HAP-1 (cell line): ENCODE data around the gene PHF12.

Experiments
- DNase-seq, 2 experiments: peaks; one replicate each; pipeline ENCODE4 v3.0.0-alpha.2; 2016 to 2020; ENCODE audit warnings: low spot score in 2 of 2
- H3K27me3 ChIP-seq: fragments of 250-450 bp; sonication (Bioruptor Pico); 2 replicates; pipeline ENCODE4 v1.5.1; 2020; ENCODE audit warnings: low read depth, mild to moderate bottlenecking, moderate library complexity
- H3K36me3 ChIP-seq: fragments of 250-450 bp; sonication (Bioruptor Pico); replicated peaks from 2 replicates; pipeline ENCODE4 v1.5.1; 2020; ENCODE audit warnings: mild to moderate bottlenecking
- H3K4me1 ChIP-seq: fragments of 250-450 bp; sonication (Bioruptor Pico); 2 replicates; pipeline ENCODE4 v1.5.1; 2020; ENCODE audit warnings: mild to moderate bottlenecking
- H3K4me3 ChIP-seq: fragments of 250-450 bp; sonication (Bioruptor Pico); 2 replicates; pipeline ENCODE4 v1.5.1; 2020; ENCODE audit warnings: mild to moderate bottlenecking, moderate library complexity
- H3K9me3 ChIP-seq: fragments of 250-450 bp; sonication (Bioruptor Pico); 2 replicates; pipeline ENCODE4 v1.5.1; 2020; ENCODE audit warnings: mild to moderate bottlenecking, moderate library complexity
- in situ Hi-C: fragments of 300-500 bp; cut with MboI; formaldehyde crosslinking; loops from 3 replicates; pipeline ENCODE4 v1.14.3; 2020; ENCODE audit warnings: low sequenced_read_pairs, inconsistent platforms, mixed read lengths

The PHF12 gene

DNA sequence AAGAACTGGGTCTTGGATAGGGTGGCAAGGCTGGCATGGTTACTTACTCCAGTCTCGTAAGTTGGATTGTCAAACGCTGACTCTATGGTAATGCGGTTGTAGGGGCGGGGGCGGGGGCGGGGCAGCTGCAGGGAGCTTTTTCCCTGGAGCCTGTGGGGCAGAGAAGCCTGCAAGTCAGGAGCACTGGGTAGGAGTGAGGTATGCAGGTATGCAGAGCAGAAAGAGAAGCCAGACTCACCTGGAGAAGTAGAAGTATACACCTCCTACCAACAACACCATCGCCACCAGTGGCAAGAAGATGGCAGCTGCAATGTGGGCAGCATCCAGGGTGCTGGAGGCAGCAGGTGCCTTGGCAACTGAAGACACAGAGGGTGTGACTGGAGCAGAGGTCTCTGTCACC lies 4.8 kb upstream of the PHF12 start:
- no peaks in the 10 kb centered on the region for H3K36me3 ChIP-seq
- no peak overlapping the region for H3K4me3 ChIP-seq
- no peak for DNase-seq
- in situ Hi-C loops: no loop called here
- H3K4me1 ChIP-seq: peaks cover 4% of the 10 kb centered on the region
- no peaks in the 10 kb centered on the region for H3K27me3 ChIP-seq
- no peaks in the 10 kb centered on the region for H3K9me3 ChIP-seq

DNA sequence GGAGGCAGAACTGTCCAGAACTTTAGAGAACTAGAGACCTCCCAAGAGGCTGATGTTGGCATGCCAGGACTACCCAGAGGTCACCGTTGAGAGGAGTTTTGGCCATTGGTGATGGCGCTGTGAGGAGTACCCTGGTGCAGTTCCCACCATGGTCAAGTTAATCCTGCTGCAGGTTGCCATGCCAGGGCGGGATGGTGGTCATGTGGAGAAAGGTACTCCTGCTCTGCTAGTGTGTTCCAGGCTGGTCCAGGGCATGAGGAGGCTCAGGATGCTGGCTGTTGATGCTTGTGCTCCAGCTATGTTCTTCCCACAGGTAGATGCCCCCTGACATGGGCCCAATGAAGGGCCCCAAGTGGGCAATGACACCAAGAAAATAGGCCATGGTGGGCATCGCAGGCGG lies 4.1 kb upstream of the PHF12 start:
- H3K4me3 ChIP-seq: no peak overlapping the region
- in situ Hi-C loops: no loop called here
- peaks cover 4% of the 10 kb centered on the region for H3K4me1 ChIP-seq
- no peaks in the 10 kb centered on the region for H3K36me3 ChIP-seq
- no peaks in the 10 kb centered on the region for H3K27me3 ChIP-seq
- H3K9me3 ChIP-seq: no peaks in the 10 kb centered on the region
- no peak for DNase-seq

DNA sequence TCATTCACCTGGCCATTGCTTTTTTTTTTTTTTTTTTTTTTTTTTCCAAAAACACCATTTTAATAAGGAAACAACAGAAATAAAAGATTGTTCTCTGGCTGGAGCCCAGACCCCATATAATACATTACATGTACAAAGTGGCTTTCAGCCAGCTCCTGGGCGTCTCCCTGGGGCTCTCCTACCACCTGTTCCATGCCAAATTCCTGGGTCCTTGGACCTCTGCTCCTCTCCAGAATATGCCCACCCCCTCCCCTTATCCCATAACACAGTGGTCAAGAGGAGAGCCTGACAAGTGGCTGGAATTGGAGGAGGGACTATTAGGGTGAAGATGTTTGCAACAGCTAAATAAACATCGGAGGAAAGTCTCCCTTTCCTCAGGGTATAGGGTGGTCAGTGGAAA lies 3.6 kb upstream of the PHF12 start:
- DNase-seq: no peak
- Histone ChIP-seq H3K9me3 (no peaks in the 10 kb centered on the region), H3K27me3 (no peaks in the 10 kb centered on the region), H3K4me3 (no peak overlapping the region), H3K36me3 (no peaks in the 10 kb centered on the region), H3K4me1 (peaks cover 4% of the 10 kb centered on the region)
- in situ Hi-C loops: no loop called here

DNA sequence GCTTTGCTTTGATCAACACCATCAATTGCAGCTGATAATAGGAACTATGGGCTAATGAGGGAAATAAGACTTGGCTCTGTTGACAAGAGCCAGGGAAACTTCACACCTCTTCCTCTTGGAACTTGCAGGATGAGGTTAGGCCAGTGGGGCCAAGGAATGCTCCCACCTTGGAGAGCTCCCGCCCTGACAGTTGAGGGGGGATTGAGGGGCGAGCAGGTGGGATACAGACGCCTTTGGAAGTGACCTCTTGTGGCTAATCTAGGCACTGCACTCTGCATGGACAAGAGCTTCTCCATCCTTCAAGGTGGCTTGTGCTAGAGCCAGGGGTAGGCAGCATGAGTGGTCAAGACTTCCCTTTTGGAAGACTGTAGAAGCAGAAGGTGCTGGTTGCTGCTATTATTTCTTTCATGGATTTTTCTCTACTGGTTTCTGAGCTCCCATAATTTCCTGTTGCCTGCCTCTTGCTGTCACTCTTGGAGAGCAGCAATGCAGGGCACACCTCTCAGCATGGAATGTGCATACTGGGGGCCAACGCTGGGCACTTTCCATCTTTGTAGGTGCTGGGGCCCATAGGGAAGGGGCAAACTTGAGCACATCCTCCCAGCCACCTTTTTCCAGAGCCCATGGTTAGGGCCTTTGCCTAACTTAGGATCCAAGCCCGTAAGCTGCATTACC lies 2.3 kb upstream of the PHF12 start:
- H3K27me3 ChIP-seq: no peaks in the 10 kb centered on the region
- no peaks in the 10 kb centered on the region for H3K9me3 ChIP-seq
- in situ Hi-C loops: no loop called here
- peak; percentile 35 to 79 for DNase-seq
- H3K4me1 ChIP-seq: peaks cover 4% of the 10 kb centered on the region
- no peak overlapping the region for H3K4me3 ChIP-seq
- H3K36me3 ChIP-seq: peaks cover 3% of the 10 kb centered on the region; the same call in 1 of the 2 replicates

DNA sequence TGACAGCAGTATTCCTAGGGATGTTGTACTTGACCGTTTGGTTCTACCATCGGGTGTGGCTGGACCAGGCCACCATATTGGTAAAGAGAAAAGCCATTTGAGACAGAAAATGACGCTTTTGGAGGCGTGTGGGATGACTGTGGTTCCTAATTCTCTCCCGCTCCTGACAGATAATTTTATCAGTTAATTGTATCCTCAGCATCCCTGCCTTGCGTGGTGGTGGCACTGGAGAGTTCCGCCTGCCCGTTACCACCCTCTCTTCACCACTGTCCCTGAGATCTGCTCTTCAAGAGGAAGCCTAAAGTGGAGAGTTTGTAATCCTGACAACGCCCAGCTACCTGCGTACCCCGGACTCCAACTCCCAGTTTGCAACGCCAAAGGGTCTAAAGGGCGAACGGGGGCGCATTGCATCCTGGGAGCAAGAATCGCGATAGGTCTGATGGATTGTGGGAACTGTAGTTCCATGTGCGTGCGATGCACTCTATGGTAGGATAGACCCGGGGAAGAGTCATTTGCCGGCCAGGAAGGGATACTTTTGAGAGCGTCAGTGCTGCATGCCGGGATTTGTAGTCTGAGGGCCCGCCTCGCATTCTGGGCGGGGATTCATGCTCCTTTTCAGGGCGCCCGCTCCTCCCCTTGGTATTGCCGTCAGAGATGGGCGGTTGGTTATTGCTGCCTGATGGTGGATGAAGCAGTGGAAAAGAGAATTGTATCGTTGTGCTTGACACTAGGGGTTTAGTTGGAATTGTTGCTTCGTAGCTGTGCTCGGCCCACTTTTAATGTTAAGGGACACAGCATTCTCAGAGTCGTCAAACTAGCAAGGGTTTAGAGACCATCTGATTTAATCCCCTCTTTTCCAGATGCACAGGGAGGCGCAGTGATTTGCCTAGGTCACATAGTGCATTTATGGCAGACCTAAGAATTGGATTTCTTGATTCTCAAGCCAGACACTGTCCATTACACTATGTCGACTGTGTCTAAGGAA lies 965 bp upstream of the PHF12 start:
- in situ Hi-C loops: no loop called here
- Histone ChIP-seq H3K27me3 (no peaks in the 10 kb centered on the region), H3K9me3 (no peaks in the 10 kb centered on the region), H3K4me1 (peaks cover 15% of the 10 kb centered on the region), H3K4me3 (peak overlapping the region; percentile 35), H3K36me3 (peaks cover 14% of the 10 kb centered on the region; the same call in 1 of the 2 replicates)
- DNase-seq: peak; percentile 97 to 99

DNA sequence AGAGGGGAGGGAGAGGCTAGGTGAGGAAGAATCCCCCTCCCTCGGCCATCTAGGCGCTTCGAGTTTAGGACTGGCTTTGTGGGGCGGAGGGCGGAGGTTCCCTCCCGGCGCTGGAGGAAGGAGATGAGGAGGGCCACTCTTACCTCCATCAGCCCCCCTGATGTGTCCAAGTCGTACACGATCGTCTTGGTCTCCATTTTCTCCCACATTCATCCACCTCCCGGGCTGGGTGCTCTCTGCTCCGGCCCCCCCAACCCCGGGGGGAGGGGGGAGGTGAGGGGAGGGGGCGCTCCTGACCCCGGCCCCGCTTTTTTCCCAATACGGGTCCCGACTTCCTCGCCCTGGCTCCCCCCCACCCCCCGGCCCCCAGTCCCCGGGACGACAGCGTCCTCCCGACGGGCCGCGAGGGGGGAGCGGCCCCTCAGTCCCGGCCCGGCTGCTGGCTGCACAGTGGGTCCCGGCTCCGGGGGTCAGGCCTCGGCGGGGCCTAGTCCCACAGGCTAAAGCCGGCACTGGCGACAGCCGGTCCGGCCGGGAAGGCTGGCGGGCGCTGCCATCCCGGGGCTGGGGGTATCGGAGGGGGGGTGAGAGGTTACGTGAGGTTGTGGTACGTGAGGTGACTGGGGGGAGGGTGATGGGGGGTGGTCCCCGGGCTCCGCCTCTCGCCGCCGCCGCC lies 428 bp downstream of the PHF12 start:
- peak overlapping the region; percentile 74 for H3K4me3 ChIP-seq
- no peaks in the 10 kb centered on the region for H3K27me3 ChIP-seq
- peaks cover 15% of the 10 kb centered on the region for H3K4me1 ChIP-seq
- no peak for DNase-seq
- H3K9me3 ChIP-seq: no peaks in the 10 kb centered on the region
- peaks cover 17% of the 10 kb centered on the region for H3K36me3 ChIP-seq
- in situ Hi-C loops: no loop called here

DNA sequence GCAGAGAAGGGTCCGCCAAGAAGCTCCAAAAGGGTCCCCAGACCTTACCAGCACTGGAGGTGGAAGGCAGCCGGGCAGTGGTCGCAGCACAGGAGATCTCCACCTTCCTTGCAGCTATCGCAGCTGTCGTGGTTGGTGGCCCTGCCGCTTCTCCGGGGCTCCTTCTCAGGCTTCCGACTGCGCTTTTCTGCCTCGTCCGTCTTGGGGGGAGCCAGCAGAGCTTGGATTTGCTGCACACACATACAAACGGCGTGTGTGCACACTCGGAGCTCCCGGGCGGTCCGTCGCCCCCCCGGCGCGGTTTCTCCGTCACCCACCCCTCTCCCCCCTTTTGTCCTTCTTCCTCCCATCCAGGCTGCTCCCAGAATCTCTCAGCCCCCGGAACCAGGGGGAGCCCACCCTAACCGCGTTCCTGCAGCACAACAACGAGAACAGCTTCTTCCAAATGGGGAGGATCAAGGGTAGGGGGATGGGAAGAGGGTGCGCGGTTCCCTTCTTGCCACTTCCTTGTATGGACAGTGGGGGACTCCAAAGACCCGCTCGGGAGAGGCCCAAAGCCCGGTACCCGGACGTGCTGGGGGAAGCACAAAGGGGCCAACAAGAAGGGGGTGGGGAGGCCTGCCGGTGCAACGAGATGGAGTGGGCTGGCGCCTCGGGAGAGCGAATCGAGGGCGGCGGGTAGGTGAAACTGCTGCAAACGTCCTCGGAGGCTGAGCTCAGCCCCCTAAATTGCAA lies 1.1 kb downstream of the PHF12 start:
- peak; percentile 52 to 73 for DNase-seq
- peak overlapping the region; percentile 74 for H3K4me3 ChIP-seq
- H3K27me3 ChIP-seq: no peaks in the 10 kb centered on the region
- peaks cover 15% of the 10 kb centered on the region for H3K4me1 ChIP-seq
- no peaks in the 10 kb centered on the region for H3K9me3 ChIP-seq
- in situ Hi-C loops: no loop called here
- peaks cover 22% of the 10 kb centered on the region for H3K36me3 ChIP-seq

DNA sequence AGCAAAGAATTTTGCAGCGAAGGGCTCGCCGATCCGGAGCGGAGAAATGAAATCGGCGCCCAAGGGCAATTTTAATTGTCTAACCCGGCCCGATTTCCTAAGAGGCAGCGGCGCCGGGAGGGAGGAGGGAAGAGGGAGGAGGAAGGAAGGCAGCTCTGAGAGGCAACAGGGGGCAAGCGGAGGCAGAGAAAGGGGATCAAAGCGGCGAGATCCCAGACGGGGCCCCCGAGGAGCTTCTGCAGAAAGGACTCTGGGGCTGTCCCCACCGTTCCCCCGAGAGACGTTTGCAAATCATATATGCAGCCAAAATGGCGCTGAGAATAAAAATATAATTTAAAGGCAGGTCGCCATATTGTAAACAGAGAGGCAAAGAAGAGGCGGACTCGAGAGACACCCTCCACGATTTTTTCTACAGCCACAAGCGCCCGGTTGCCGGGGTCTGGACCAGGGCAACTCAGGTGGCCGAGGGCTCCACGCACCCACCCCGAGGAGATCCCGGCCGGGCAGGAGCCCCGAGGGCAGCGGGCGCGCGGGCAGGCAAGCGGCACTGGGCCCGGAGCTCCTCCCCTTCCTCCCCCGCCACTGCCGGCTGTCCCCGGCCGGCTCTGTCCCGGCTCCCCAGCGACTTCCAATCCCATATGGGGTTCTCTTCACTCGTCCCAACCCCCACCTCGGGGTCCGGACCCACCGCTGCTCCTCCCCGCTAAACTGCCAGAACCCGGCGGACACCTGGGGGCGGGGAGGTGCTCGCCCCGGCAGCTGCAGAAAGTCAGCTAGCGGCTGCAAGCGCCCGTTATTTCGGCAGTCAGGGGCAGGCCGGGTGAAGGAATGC lies 1.9 kb downstream of the PHF12 start:
- Histone ChIP-seq H3K9me3 (no peaks in the 10 kb centered on the region), H3K27me3 (no peaks in the 10 kb centered on the region), H3K4me3 (peak overlapping the region; percentile 74), H3K36me3 (peaks cover 29% of the 10 kb centered on the region), H3K4me1 (peaks cover 15% of the 10 kb centered on the region)
- in situ Hi-C loops: loop anchor here (5.0 kb wide), 1 partner anchor 52 kb away; the partner anchor contains the start of gene FLOT2
- peak; percentile 50 to 81 for DNase-seq

DNA sequence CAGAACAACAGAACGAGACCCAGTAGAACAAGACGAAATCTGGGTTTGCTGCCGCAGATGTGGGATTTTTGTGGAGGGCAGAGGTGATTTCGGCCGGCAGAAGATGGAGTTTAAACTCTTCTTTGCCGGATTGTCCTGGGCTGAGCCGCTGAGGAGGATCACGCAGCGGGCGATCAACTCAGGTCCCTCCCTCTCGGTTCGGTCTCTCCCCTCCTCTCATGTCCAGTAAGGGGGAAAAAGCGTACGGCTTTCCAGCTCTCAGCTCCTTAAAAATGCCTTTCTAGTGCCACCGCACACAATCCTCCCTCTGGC lies 2.5 kb downstream of the PHF12 start:
- in situ Hi-C loops: loop anchor here (5.0 kb wide), 1 partner anchor 52 kb away; the partner anchor contains the start of gene FLOT2
- Histone ChIP-seq H3K9me3 (no peaks in the 10 kb centered on the region), H3K36me3 (peaks cover 35% of the 10 kb centered on the region), H3K4me1 (peaks cover 15% of the 10 kb centered on the region), H3K4me3 (peak overlapping the region; percentile 74), H3K27me3 (no peaks in the 10 kb centered on the region)
- no peak for DNase-seq

DNA sequence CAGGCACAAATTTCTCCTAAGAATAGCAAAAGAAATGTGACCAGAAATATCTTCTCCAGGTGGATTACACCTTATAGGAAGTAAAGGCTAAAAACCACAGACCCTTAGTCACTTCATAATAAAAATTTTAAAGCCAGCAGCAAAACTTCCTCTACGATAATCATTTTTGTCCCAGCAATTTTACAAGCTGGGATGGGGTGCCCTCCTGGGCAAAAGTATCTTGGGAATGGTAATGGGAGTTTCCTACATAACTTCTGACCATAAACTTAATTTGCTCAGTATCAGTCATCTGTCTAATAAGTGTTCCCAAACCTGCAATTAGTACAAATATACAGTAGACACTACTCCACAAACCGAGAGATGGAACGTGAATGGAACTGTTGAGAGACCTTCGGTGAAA lies 3.0 kb downstream of the PHF12 start:
- Histone ChIP-seq H3K4me1 (peaks cover 15% of the 10 kb centered on the region), H3K36me3 (peaks cover 40% of the 10 kb centered on the region), H3K4me3 (peak overlapping the region; percentile 74), H3K9me3 (no peaks in the 10 kb centered on the region), H3K27me3 (no peaks in the 10 kb centered on the region)
- in situ Hi-C loops: loop anchor here (5.0 kb wide), 1 partner anchor 51 kb away; the partner anchor contains the start of gene FLOT2
- no peak for DNase-seq

DNA sequence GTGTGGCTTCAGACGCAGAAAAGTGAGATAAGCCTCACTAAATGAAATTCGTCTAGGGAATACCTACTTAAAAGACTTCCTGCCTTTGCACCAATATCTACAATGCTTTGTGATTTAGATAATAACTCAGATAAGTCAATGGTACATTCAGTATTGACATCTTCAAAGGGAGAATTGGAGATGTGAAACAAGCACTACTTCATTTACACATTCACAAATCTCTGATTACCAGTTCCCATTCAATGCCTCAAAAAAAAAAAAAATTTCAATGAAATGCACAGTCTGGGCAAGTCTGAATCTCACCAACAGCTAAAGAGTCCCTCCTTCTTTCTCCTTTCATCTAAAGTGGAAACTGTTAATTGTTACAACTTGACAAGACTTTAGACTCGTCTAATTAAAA lies 3.7 kb downstream of the PHF12 start:
- in situ Hi-C loops: loop anchor here (5.0 kb wide), 1 partner anchor 50 kb away; the partner anchor contains the start of gene FLOT2
- no peaks in the 10 kb centered on the region for H3K27me3 ChIP-seq
- peaks cover 47% of the 10 kb centered on the region for H3K36me3 ChIP-seq
- H3K4me3 ChIP-seq: no peak overlapping the region
- DNase-seq: no peak
- H3K4me1 ChIP-seq: peaks cover 13% of the 10 kb centered on the region
- no peaks in the 10 kb centered on the region for H3K9me3 ChIP-seq

DNA sequence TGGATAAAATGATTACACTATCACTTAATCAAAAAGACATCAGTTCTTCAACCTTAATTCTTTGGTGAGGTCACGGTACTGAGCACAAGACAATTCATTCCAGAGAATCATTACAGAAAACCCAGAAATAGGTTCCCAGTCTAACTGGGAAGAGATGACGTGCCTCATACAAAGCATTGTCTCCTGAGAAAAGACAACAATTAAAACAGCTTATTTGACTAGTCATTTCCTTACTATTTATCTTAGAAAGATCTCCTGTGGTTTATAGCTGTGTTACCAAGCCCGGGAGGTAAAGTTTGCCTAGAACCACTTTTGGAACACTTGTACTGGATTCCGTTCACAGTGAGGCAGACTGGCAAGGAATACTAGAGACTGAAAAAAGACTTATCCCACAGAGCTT lies 5.1 kb downstream of the PHF12 start:
- no peak overlapping the region for H3K4me3 ChIP-seq
- H3K27me3 ChIP-seq: no peaks in the 10 kb centered on the region
- peaks cover 61% of the 10 kb centered on the region for H3K36me3 ChIP-seq
- H3K4me1 ChIP-seq: peaks cover 11% of the 10 kb centered on the region
- in situ Hi-C loops: loop anchor here (5.0 kb wide), 1 partner anchor 49 kb away; the partner anchor contains the start of gene FLOT2
- no peaks in the 10 kb centered on the region for H3K9me3 ChIP-seq
- no peak for DNase-seq
